Sigmoid colon (tissue), 4 donors: Measurements from ENCODE around the gene CDX2.

ENCODE experiments used
- POLR2A ChIP-seq, 2 donors: fragments of 450-650 bp; IDR thresholded peaks; one replicate each; pipeline ENCODE4 v1.6.1; 2016; ENCODE audit warnings: antibody characterized with exemption in 2 of 2, mild to moderate bottlenecking in 2 of 2, moderate library complexity in 2 of 2
- POLR2AphosphoS5 ChIP-seq, 4 donors: sonication (generic); formaldehyde crosslinking; IDR thresholded peaks; one replicate each; pipeline ENCODE4 v1.6.1; 2017; ENCODE audit warnings: antibody characterized with exemption in 4 of 4
- TF ChIP-seq, protein P1 (sequence below), 4 experiments: fragments of 450-650 bp in 3 of 4; fragments of 200-600 bp in 1 of 4; IDR thresholded peaks; one replicate each; pipeline ENCODE4 v1.5.1; 2016 to 2019; ENCODE audit warnings: antibody characterized with exemption in 4 of 4, mild to moderate bottlenecking in 3 of 4, moderate library complexity in 2 of 4

DNA sequence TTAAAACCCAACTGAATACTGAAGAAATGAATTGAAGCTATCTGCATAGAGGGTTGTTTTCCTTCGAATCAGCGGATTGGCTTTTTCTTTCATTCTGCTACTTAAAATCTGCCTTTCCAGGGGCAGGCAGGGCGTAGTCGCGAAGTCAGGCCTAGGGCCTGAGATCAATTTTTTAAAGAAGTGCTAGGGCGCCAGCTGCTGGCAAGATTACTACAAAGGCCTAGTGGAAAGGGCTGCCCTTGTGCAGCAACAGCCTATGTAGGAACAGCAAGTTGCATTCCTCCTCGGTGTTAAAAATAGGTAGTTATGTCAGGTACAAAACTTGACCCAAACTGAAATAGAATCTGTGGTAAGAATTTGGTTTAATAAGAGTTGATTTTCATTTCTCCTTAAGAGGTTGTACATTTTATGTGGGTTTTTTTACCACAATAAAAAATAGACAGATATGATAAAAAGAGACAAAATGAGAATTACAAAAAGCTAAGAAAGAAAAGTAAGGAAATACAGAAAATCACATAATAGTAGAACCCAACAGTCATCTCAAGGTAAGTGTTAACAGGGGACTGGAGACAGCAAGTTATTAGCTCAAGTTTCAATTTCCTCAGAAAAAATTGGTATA, 28.9 kb upstream of the CDX2 start:
- TF ChIP-seq, protein P1, sequence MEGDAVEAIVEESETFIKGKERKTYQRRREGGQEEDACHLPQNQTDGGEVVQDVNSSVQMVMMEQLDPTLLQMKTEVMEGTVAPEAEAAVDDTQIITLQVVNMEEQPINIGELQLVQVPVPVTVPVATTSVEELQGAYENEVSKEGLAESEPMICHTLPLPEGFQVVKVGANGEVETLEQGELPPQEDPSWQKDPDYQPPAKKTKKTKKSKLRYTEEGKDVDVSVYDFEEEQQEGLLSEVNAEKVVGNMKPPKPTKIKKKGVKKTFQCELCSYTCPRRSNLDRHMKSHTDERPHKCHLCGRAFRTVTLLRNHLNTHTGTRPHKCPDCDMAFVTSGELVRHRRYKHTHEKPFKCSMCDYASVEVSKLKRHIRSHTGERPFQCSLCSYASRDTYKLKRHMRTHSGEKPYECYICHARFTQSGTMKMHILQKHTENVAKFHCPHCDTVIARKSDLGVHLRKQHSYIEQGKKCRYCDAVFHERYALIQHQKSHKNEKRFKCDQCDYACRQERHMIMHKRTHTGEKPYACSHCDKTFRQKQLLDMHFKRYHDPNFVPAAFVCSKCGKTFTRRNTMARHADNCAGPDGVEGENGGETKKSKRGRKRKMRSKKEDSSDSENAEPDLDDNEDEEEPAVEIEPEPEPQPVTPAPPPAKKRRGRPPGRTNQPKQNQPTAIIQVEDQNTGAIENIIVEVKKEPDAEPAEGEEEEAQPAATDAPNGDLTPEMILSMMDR (IDR thresholded peaks at IDR 0.05) = no peak
- TF ChIP-seq POLR2A (IDR thresholded peaks at IDR 0.05) (no peak), POLR2AphosphoS5 (IDR thresholded peaks at IDR 0.05) (no peak)
